Midbrain (tissue), 1 donor: ENCODE results near the gene CENPP.
A peak's percentile ranks its signal among the peaks of the same experiment; 100 is the strongest.

Experiments used
- DNase-seq: peaks from one replicate; lab custom pipeline; 2025; lab: John Stamatoyannopoulos, UW

CENPP gene

GRCh38 chr9:92313624-92314012 is 12.1 kb upstream of the CENPP start:
- no peak for DNase-seq

DNA sequence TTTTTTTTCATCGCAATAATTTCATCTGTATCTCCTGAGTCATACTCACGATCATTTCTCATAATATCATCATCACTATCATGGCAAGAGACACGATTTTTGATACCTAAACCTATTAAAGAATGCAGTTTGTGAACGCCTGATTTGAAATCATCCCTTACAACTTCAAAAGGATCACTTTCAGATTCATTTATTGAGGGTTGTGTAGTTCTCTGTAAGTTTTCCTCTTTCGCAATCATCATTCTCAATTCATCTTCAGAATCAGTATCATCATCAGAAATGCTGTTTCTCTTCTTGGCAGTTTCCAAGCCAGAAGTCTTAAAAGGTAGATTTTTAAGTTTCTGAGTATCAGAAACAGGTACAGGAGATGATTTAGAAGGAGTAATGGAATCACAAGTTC is 10.3 kb upstream of the CENPP start:
- no peak for DNase-seq

DNA sequence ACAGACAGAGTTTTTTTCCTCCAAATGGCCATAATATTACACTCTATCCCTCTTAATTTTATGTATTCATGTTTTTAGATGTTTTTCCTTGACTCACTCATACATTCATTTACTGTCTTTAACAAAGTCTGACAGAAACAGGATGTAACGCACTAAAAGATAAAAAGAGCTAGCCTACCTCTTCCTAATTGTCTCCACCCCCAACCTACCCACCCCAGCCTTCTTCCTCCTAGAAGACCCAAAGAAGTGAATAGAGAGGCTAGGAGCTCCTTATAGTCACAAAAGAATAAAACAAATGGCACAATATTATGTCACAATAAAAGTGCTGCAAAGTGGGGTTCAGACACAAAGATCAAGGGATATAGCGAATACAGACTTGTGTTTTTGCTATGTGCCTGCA is 1.3 kb upstream of the CENPP start:
- DNase-seq = no peak

- DNase-seq = no peak
These were observed 874 bp upstream of the CENPP start for GRCh38 chr9:92324889-92325268.

DNA sequence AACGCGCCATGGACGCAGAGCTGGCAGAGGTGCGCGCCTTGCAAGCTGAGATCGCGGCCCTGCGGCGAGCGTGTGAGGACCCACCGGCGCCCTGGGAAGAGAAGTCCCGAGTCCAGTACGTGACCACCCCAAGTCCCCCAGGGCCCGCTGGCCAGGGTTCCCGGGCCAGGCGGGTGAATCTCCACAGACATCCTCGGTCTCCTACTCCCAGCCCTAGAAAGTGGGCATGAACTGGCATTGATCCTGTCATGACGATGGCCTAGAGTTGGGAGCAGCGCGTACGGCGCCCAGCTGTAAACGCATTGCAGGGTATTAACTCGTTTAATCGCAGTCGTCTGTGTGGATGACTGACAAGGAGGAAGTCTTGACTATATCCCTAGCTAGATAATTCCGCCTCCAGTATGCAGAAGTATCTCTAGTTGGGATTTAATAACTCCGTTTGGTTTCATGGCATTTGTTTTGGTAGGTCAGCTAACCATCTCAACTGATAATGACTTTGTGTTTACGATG is 293 bp downstream of the CENPP start:
- DNase-seq = no peak

DNA sequence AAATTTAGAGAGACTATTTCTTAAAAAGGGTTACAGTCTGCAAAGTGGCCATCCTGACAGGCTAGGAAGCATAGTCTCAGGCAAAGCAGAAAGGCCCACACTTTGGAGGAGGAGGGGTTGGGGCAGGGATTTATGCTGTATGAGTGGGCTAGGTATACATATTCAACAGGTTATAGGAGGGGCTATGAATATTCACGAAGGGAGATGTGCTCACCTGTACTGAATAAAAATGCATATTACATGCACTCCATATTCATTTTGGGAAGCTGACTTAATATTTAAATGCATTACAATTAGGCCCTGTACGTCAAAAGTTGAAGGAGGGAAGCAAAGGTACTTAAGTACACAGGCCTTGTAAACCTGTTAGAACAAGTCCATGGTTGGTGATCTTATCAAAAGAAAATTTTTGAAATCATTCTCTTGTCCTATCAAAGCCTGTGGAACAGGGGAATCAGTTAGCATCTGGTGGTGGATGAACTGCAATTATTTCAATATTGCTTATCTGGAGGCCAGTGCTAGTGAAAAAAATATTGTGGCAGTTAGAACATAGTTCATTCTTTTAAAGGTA is 1.6 kb downstream of the CENPP start:
- DNase-seq = no peak

GRCh38 chr9:92328225-92328624 is 2.5 kb downstream of the CENPP start:
- no peak for DNase-seq

GRCh38 chr9:92332577-92333281 is 7.0 kb downstream of the CENPP start:
- no peak for DNase-seq

DNA sequence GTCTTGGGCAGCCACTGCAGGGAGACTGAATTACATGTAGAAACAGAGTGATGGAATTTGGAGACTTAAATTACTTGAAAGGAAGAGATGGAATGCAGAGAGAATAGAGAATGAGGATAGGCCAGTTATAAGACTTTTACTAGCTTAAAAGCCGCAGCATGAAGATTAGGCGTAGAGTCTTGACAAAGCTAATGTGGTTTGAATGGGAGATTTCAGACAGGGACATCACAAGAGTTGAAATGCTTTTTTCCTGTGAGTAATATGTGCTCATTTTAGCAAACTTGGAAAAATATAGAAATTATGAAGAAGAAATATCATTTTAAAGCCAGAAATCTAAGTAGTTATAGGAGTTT is 7.5 kb downstream of the CENPP start:
- DNase-seq = no peak

DNA sequence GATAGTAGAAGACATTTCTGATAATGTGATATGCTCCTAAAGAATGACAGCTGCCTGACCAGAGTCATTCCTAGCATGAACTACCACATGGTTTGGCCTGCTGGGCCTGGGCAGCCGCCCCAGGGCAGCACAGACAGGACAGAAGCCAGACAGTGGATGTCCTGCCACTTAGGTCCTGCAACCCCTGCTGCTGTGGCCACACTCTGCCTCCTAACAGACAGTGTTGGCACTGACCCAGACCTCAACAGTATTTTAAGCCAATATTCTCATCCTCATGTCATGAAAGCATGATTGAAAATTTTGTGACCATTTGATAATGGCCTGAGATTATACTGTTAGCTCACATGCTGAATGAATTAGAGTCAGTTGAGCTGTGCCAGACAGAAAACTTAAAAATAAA is 15.8 kb downstream of the CENPP start:
- no peak for DNase-seq

DNA sequence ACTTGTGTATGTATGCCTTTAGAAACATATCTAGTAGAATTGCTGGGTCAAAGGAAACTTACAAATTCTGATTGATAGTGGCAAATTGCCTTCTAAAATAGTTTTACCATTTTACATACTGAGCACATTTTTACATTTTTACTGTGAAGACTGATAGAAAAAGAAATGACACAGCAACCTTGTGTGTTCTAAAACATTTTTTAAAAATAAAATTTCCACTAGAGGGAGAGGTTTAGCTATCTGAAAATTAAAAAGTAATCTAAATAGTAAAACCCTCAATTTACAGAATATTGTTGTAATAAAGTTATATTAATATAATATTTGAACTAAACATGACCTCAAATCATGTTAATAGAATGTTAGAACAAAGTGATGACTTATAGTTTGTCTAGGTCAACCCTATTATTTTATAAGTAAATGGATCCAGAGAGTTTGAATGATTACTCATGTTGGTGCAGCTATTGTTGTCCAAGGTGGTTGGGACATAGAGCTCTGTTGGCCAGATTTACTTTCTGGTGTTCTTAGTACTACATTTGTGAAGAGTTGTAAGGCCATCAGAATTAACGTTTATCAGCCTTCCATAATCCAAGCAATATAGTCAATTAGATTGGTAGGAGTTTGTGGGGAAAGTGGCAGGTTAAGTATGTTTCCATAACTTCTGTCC is 17.2 kb downstream of the CENPP start:
- peak; percentile 15 for DNase-seq

GRCh38 chr9:92345582-92345981 is 19.8 kb downstream of the CENPP start:
- no peak for DNase-seq

DNA sequence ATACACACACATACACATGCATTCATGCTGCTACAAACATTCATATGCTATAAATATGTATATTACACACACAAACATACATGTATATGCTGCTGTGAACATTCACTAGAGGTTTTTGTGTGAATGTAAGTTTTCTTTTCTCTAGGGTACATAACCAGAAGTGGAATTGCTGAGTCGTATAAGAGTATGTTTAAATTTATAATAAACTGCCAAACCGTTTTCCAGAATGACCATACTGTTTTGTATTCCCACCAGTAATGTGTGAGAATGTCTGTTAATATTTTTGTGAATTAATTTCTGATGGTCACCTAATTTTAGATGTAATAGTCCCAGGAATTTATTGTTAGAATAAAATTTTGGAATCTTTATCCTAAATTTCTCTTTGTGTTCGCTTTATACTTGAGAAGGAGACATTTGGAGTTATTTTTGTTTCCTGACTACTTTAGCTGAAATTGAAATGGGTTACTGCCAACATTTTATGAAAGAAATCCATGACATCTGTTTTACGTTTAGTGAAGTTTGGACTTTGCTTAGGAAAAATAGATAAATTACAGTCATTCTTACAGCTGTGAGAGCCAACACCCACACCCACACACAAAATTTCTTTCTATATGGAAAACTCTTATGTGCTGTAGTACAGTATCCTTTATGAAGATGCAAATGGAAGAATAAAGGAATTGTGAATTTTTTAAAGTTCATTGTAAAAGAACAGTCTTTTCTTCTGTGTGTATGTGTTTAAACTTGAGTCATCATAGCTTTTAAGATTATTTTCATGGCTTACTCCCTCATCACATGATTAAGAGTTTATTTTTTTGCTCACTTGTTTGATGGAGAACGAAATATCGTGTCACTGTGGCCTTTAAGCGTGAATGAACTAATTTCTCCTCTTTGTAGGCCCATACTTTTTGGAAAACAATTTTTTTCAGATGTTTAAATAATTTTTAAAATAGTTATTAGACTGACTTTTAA is 24.3 kb downstream of the CENPP start:
- DNase-seq = no peak

DNA sequence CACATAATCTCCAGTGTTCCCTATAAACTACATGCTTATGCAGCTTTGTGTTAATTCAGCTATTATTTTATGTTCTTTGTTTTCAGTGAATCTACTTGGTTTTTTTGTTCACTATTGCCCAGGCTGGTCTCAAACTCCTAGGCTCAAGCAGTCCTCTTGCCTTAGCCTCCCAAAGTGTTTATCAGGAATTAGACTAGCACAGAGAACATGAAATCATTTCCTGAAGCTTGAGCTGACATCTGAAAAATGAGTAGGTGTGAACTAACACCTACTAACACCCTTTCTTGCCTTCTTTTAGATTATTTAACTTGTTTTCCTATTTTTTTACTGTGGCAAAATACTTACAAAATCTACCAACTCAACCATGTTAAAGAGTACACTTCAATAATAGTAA is 25.0 kb downstream of the CENPP start:
- no peak for DNase-seq

DNA sequence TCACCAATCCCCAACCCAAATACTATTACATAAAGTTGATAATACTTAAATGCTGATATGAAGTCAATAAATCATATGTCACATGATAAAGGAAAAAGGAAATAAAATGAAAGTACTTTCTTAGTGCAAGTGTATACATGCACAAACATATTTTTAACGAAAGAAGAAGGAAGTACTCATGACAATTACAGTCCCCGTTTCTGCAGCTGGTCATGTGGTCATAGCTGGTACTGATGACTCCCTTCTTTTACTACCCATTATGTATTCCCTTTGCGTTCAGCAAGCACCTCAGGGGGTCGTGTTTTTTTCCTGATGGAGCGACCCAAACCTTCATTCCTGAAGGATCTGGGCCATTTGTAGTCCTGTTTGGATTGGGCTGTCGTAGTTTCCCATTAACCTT is 27.3 kb downstream of the CENPP start:
- DNase-seq = no peak

DNA sequence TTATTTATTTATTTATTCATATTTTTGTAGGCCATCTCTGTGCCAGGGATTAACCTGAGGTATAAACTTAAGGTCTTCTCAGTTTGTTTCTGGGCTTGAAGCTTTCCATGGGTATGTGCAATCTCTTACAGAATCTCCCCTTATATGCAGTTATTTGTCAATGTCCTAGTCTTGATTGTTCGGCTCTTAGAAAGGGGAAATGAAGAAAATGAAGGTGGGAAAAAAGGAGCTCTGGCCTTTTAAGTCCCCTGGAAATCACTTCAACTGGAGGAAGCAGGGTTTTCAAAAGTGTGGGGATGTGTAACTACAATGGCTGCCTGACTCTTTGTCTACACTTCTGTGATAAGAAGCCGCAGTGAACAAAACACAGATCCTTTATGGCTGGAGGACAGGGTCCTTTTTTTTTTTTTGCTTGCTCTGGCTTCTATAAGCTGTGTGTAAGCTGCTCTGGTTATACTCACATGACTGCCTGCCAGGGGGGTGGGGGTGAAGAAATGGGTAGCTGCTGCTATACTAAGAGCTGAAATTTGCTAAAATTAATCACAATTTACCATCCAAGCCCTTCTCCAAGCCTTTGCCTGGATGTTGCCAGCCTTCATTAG is 33.7 kb downstream of the CENPP start:
- no peak for DNase-seq

- no peak for DNase-seq
These were observed 34.3 kb downstream of the CENPP start for GRCh38 chr9:92360083-92360482.

DNA sequence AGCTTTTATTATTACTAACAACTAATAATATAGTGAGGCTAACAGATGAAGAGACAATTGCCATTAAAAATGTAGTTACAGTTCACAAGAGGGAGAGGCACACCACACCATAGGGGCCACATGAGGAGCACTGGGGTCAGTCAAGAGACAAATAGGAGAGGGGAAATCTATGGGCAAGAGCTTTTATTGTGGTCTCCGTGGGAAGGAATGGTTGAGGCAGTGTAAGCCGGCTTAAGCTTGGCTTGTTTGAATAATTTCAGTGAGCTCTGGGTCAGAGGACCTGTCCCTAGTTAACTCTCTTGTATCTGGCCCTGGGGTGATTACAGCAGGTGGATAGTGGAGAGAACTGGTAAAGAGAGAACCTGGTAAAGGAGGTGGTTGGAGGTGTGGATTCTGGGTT is 43.3 kb downstream of the CENPP start:
- no peak for DNase-seq

DNA sequence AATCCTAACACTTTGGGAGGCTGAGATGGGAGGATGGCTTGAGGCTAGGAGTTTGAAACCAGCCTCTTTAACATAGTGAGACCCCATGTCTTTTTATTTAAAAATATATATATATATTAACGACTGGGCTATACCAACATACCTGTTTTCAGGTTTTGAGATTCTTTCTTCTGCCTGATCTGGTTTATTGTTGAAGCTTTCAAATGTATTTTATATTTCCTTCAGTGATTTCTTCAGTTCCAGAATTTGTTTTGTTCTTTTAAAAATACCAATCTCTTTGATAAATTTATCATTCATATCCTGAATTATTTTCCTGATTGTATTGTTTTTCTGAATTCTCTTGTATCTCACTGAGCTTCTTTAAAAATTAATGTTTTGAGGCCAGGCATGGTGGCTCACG is 47.4 kb downstream of the CENPP start:
- DNase-seq = no peak

DNA sequence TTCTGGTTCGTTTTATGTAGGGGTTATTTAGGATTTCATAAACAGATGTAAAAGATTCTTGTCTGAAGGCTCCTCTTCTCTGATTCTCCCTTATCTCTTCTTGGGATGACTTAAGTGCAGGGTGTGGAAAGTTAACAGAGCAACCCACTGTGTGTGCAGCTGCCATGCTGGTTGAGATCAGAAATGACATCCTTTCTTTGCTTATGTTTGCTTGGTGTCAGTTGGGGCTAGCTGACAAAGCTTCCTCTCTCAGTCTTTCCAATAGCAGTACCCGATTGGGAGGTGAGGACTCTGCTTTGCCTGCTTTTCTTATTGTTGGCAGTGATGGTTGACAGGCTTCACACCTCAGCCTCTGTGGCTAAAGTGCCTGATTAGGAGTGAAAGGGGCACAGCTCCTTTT is 52.1 kb downstream of the CENPP start:
- DNase-seq = no peak

GRCh38 chr9:92378865-92379560 is 53.3 kb downstream of the CENPP start:
- DNase-seq = no peak
